GM11168 (cell line): Measurements from ENCODE around the gene ADM2.
"Not testable (repeated sequence)": the region's sequence is repeated elsewhere in the genome, so short reads cannot be mapped to it uniquely, and the experiment has no call there.

Source experiments
- in situ Hi-C: fragments of 300-500 bp; cut with MboI; formaldehyde crosslinking; loops from one replicate; pipeline ENCODE4 v1.12.0; 2022; ENCODE audit warnings: low sequenced_read_pairs; ENCODE audit not compliant: unreplicated experiment

Gene ADM2

DNA sequence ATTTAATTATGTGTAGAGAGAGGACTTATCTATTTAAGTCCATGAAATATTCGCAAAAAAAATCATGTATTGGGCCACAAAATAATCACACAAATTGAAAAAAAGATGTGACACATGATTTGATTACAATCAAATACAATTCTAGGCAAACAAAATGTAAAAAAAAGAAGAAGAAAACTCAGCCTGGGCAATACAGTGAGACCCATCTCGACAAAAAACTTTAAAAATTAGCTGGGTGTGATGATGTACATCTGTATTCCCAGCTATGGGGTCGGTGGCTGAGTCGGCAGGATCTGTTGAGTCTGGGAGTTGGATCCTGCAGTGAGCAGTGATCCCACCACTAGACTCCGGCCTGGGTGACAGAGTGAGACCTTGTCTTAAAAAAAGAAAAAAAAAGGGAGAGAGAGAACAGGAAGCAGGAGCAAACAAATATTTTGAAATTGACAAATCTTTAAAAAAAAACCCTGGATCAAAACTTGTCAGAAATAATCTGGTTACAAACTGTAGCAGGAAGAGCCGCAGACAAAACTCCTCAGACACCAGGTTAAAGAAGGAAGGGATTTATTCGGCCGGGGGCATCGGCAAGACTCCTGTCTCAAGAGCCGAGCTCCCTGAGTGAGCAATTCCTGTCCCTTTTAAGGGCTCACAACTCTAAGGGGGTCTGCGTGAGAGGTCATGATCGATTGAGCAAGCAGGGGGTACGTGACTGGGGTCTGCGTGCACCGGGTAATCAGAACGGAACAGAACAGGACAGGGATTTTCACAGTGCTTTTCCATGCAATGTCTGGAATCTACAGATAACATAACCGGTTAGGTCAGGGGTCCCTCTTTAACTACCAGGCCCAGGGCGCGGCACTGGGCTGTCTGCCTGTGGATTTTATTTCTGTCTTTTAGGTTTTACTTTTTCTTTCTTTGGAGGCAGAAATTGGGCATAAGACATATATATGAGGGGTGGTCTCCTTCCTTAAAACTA, 51.8 kb downstream of the ADM2 start:
- in situ Hi-C loops: no loop called here

DNA sequence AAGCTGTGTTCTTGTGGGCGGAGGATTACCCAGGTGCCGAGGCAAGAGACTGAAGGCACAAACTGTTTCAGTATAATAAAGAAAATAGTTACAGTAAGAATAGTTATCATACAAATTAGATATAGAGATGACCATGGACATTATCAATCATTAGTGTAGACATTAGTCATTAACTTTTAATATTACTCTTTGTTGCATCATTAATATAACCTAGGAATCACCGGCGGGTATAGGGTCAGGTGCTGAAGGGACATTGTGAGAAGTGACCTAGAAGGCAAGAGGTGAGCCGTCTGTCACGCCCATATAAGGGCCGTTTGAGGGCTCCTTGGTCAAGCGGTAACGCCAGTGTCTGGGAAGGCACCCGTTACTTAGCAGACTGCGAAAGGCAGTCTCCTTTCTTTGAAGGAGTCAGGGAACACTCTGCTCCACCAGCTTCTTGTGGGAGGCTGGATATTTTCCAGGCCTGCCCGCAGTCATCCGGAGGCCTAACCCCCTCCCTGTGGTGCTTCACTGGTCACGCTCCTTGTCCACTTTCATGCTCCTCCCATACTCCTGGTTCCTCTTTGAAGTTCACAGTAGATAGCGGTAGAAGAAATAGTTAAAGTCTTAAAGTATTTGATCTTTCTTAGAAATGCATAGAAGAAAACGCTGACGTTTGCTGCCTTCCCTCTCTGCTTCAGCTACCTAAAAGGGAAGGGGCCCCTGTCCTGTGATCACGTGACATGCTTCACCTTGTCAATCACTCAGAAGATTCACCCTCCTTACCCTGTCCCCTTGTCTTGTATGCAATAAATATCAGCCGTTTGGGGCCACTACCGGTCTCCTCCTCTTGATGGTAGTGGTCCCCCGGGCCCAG, 52.7 kb downstream of the ADM2 start:
- in situ Hi-C loops: not testable (repeated sequence)

DNA sequence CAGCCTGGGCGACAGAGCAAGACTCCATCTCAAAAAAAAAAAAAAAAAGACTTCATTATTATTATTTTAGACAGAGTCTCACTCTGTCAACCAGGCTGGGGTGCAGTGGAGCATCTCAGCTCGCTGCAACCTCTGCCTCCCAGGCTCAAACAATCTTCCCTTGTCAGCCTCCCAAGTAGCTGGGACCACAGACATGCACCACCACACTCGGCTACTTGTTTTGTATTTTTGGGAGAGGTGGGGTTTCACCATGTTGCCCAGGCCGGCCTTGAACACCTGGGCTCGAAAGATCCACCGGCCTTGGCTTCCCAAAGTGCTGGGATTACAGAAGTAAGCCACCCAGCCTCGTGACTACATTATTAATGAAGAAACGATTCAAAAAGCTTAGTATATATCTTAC, 53.8 kb downstream of the ADM2 start:
- in situ Hi-C loops: no loop called here
